IPS-15b (cell line): ENCODE data around the gene CLIC5.

Experiments
- H3K27me3 ChIP-seq: one replicate; pipeline ENCODE4 v1.6.1; 2013; ENCODE audit warnings: low read length; ENCODE audit not compliant: control insufficient read depth, insufficient read depth
- H3K36me3 ChIP-seq: one replicate; pipeline ENCODE4 v1.6.1; 2013; ENCODE audit warnings: low read length; ENCODE audit not compliant: control insufficient read depth, insufficient read depth
- H3K4me1 ChIP-seq: one replicate; pipeline ENCODE4 v1.6.1; 2013; ENCODE audit warnings: mild to moderate bottlenecking, low read length; ENCODE audit not compliant: control insufficient read depth, insufficient read depth
- H3K4me3 ChIP-seq: one replicate; pipeline ENCODE4 v1.5.1; 2013; ENCODE audit warnings: low read depth, low read length
- H3K9ac ChIP-seq: one replicate; pipeline ENCODE4 v1.6.1; 2013; ENCODE audit warnings: low read depth, mild to moderate bottlenecking, low read length
- H3K9me3 ChIP-seq: one replicate; pipeline ENCODE4 v1.6.1; 2013; ENCODE audit warnings: mild to moderate bottlenecking, low read length; ENCODE audit not compliant: control insufficient read depth, insufficient read depth

Gene CLIC5

GRCh38 chr6:45955597-45955996, 60.1 kb downstream of the CLIC5 start:
- no peaks in the 10 kb centered on the region for H3K27me3 ChIP-seq
- peaks cover 7% of the 10 kb centered on the region for H3K4me1 ChIP-seq
- H3K9ac ChIP-seq: no peak overlapping the region
- H3K36me3 ChIP-seq: no peaks in the 10 kb centered on the region
- H3K9me3 ChIP-seq: no peaks in the 10 kb centered on the region
- H3K4me3 ChIP-seq: no peak overlapping the region

DNA sequence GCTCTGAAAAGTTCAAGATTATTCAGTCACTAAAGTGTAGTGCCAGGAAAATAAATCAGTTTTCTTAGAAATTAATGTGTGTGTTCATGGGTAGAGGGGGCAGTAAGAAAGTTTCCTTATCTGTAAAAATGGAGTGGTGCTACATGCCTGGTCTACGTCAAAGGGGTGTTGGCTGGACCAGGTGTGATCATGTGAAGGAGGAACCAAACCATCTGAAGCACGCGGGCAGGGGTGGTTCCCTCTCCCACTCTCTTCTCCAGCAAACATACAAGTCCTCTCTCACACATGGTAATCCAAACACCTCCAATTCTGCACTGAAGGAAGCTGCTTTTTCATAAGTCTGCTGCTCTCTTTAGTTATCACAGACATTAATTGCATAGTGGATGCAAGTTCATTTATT, 63.1 kb downstream of the CLIC5 start:
- Histone ChIP-seq H3K9ac (no peak overlapping the region), H3K27me3 (no peaks in the 10 kb centered on the region), H3K4me3 (no peak overlapping the region), H3K9me3 (no peaks in the 10 kb centered on the region), H3K4me1 (peaks cover 7% of the 10 kb centered on the region), H3K36me3 (no peaks in the 10 kb centered on the region)

GRCh38 chr6:45952168-45952529, 63.5 kb downstream of the CLIC5 start:
- Histone ChIP-seq H3K36me3 (no peaks in the 10 kb centered on the region), H3K9ac (no peak overlapping the region), H3K4me3 (no peak overlapping the region), H3K27me3 (no peaks in the 10 kb centered on the region), H3K4me1 (peaks cover 7% of the 10 kb centered on the region), H3K9me3 (no peaks in the 10 kb centered on the region)

- Histone ChIP-seq H3K9ac (no peak overlapping the region), H3K4me1 (peaks cover 6% of the 10 kb centered on the region), H3K4me3 (no peak overlapping the region), H3K36me3 (no peaks in the 10 kb centered on the region), H3K27me3 (no peaks in the 10 kb centered on the region), H3K9me3 (no peaks in the 10 kb centered on the region)
Observed at GRCh38 chr6:45951321-45952167, 64.1 kb downstream of the CLIC5 start.

GRCh38 chr6:45949256-45949655, 66.4 kb downstream of the CLIC5 start:
- H3K4me1 ChIP-seq: no peaks in the 10 kb centered on the region
- no peaks in the 10 kb centered on the region for H3K36me3 ChIP-seq
- H3K4me3 ChIP-seq: no peak overlapping the region
- no peaks in the 10 kb centered on the region for H3K27me3 ChIP-seq
- H3K9ac ChIP-seq: no peak overlapping the region
- H3K9me3 ChIP-seq: no peaks in the 10 kb centered on the region

DNA sequence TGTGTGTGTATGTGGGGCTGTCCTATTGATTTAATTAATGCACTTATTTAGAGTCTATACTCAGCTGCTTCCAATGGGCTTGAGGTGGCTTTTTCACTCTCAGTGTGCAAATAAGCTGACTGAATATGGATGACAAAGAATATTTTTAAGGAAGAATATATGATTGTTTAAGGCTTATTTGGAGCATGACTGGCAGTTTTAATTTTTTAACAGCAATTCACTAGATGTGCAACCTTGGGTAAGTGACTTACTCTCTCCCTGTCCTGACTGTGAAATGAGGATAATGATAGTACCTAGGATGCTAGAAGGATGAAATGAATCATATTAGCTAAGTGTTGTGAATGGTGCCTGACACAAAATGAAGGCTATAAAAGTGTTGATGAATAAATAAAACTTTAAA, 67.9 kb downstream of the CLIC5 start:
- Histone ChIP-seq H3K27me3 (no peaks in the 10 kb centered on the region), H3K9me3 (no peaks in the 10 kb centered on the region), H3K9ac (no peak overlapping the region), H3K4me1 (no peaks in the 10 kb centered on the region), H3K36me3 (no peaks in the 10 kb centered on the region), H3K4me3 (no peak overlapping the region)

DNA sequence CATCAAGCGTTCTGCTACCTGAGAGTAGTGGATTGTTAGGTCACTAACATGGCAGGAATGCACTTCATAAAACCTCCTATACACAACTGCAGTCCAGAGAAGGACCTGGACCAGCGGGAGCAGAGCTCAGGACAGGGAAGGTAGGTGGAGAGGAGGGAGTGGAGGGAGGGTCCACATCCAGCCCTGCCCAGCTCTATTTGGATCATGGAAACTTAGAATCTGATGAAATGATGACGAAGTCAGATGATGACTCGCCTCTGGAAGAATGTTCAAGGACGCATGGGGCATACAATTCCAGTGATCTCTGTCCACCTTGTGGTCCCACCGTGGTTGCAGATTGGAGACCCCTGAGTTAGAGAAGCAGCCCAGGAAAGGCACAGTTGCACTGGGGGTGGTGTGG, 68.8 kb downstream of the CLIC5 start:
- no peak overlapping the region for H3K9ac ChIP-seq
- H3K4me3 ChIP-seq: no peak overlapping the region
- no peaks in the 10 kb centered on the region for H3K9me3 ChIP-seq
- H3K36me3 ChIP-seq: no peaks in the 10 kb centered on the region
- H3K27me3 ChIP-seq: no peaks in the 10 kb centered on the region
- H3K4me1 ChIP-seq: no peaks in the 10 kb centered on the region

DNA sequence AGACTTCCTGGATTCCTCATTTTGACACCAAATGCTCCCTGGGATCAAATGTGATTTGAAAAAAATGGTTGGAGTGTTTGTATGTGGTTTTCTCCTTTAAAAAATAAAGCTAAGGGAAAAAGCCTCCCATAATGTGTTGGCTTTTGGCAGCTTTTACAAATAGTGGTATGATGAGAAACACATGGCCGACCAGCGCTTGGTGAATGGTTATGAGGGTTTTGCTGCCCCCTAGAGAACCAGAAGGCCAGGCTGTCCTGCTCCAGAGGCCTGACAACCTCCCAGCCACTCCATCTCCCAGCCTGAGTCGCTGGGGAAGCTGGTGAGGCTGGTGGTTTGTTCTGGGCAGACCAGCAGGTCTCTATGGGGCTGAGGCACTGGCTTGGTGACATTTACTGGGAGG, 69.3 kb downstream of the CLIC5 start:
- Histone ChIP-seq H3K4me1 (no peaks in the 10 kb centered on the region), H3K9me3 (no peaks in the 10 kb centered on the region), H3K9ac (no peak overlapping the region)

DNA sequence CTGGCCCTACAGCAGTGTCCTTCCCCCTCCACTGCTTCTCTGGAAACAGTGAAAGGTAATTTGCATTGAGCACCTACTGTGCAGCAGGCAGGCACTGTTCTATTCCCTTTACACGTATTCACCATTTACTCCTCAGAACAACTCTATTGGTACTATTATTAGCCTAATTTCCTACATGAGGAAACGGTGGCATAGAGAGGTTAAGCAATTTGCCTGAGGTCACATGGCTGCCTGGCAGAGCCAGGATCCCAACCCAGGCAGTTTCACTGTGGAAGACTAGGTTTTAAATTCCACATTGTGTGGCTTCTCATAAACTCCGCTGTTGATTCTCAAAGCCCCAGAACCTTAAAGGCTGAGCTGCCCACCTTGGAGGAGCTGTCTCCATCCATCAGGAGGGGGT, 72.7 kb downstream of the CLIC5 start:
- Histone ChIP-seq H3K4me3 (no peak overlapping the region), H3K9ac (no peak overlapping the region), H3K27me3 (no peaks in the 10 kb centered on the region), H3K9me3 (no peaks in the 10 kb centered on the region), H3K4me1 (no peaks in the 10 kb centered on the region), H3K36me3 (no peaks in the 10 kb centered on the region)

More for the DNA sequence above, 69.3 kb downstream of the CLIC5 start:
- Histone ChIP-seq H3K27me3 (no peaks in the 10 kb centered on the region), H3K4me3 (no peak overlapping the region), H3K36me3 (no peaks in the 10 kb centered on the region)

DNA sequence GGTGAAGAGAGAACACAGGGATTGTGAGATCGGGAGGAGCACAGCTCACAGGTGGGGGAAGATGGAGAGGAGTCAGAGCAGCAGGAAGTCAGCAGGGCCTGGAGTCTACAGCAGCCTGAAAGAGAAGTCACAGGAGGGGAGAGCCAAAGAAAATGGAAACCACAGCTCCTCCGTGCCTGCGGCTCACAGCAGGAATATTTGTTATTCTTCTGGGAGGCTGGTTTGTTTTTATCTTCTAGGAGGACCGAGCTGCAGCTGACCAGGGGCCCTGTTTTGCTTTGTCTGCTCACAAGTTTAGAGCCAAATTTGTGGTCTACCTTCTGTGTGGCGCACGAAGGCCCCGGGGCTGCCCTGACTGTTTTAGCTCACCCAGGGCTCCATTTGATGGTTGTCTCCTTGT, 81.8 kb downstream of the CLIC5 start:
- H3K4me3 ChIP-seq: no peak overlapping the region
- H3K9ac ChIP-seq: no peak overlapping the region
- H3K27me3 ChIP-seq: no peaks in the 10 kb centered on the region
- no peaks in the 10 kb centered on the region for H3K4me1 ChIP-seq
- H3K9me3 ChIP-seq: no peaks in the 10 kb centered on the region
- no peaks in the 10 kb centered on the region for H3K36me3 ChIP-seq

DNA sequence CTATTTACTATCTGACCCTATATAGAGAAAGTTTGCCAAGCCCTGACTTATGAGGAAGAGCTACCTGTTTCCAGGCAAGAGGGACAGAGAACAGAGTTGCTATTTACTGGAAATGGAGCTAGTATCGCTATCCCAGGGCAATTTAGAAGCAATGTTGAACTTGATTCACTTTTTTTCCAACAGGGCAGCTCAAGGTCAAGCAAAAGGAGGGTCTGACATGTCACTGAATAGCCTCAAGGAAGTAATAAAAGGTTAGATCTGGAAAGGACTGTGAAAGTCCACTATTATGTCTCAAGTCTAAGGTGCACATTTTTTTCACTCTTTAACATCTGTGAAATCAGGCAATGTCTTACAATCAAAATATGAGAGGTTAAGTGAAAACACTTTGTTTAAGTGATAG, 84.4 kb downstream of the CLIC5 start:
- H3K4me3 ChIP-seq: no peak overlapping the region
- no peaks in the 10 kb centered on the region for H3K36me3 ChIP-seq
- H3K9me3 ChIP-seq: no peaks in the 10 kb centered on the region
- H3K4me1 ChIP-seq: peaks cover 9% of the 10 kb centered on the region
- no peak overlapping the region for H3K9ac ChIP-seq
- H3K27me3 ChIP-seq: no peaks in the 10 kb centered on the region

- Histone ChIP-seq H3K9me3 (no peaks in the 10 kb centered on the region), H3K36me3 (no peaks in the 10 kb centered on the region), H3K4me1 (peaks cover 9% of the 10 kb centered on the region), H3K27me3 (no peaks in the 10 kb centered on the region), H3K4me3 (no peak overlapping the region), H3K9ac (no peak overlapping the region)
Observed at GRCh38 chr6:45930420-45931040, 85.1 kb downstream of the CLIC5 start.
